Ishikawa (cell line): ENCODE results near the gene C15orf40.

Experiments
- CEBPB ChIP-seq: IDR thresholded peaks from 2 replicates; pipeline ENCODE4 v1.6.1; 2012
- CREB1 ChIP-seq: IDR thresholded peaks from 2 replicates; pipeline ENCODE4 v1.6.1; 2012; ENCODE audit warnings: low read depth
- EGR1 ChIP-seq: IDR thresholded peaks from 2 replicates; pipeline ENCODE4 v1.6.1; 2012
- EP300 ChIP-seq: IDR thresholded peaks from 2 replicates; pipeline ENCODE4 v1.6.1; 2012; ENCODE audit warnings: borderline replicate concordance
- FOXM1 ChIP-seq: IDR thresholded peaks from 2 replicates; pipeline ENCODE4 v1.6.1; 2012; ENCODE audit warnings: low read depth, borderline replicate concordance
- NFIC ChIP-seq: IDR thresholded peaks from 2 replicates; pipeline ENCODE4 v1.6.1; 2012
- RAD21 ChIP-seq: IDR thresholded peaks from 2 replicates; pipeline ENCODE4 v1.6.1; 2012; ENCODE audit warnings: low read depth
- TAF1 ChIP-seq: IDR thresholded peaks from 2 replicates; pipeline ENCODE4 v1.6.1; 2012; ENCODE audit warnings: low read depth, mild to moderate bottlenecking
- TCF12 ChIP-seq: IDR thresholded peaks from 2 replicates; pipeline ENCODE4 v1.6.1; 2012; ENCODE audit warnings: low read depth
- TEAD4 ChIP-seq: IDR thresholded peaks from 2 replicates; pipeline ENCODE4 v1.6.1; 2012
- YY1 ChIP-seq: IDR thresholded peaks from 2 replicates; pipeline ENCODE4 v1.6.1; 2012; ENCODE audit warnings: low read depth
- ZBTB7A ChIP-seq: IDR thresholded peaks from 2 replicates; pipeline ENCODE4 v1.6.1; 2012; ENCODE audit warnings: low read depth
- TF ChIP-seq, protein P1 (sequence below): IDR thresholded peaks from 2 replicates; pipeline ENCODE4 v1.6.1; 2012
- TF ChIP-seq, protein P2 (sequence below): IDR thresholded peaks from 2 replicates; pipeline ENCODE4 v1.6.1; 2012
- TF ChIP-seq, protein P3 (sequence below): IDR thresholded peaks from 2 replicates; pipeline ENCODE4 v1.6.1; 2012; ENCODE audit warnings: low read depth, mild to moderate bottlenecking

Gene C15orf40

DNA sequence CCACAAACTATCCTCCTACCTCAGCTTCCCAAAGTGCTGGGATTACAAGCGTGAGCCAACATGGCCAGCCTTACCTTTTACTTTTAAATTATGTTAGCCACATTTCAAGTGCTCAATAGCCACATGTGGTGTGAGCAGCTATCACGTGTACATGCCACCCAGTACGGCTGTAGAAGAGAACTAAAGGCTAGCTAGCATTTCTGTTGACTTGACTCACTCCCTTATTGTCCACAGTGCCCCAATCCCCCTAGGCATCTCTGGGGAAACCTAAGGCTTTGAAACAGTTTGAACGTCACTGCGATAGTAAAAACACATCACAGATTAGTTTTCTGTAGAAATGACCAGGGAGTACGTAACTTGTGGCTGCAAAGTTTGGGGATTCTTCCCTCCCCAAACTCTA is 12.0 kb downstream of the C15orf40 start:
- TF ChIP-seq TCF12 (no peak), CREB1 (no peak), NFIC (no peak), ZBTB7A (no peak), FOXM1 (no peak), YY1 (no peak), TEAD4 (no peak), TAF1 (no peak)
- TF ChIP-seq, protein P1, sequence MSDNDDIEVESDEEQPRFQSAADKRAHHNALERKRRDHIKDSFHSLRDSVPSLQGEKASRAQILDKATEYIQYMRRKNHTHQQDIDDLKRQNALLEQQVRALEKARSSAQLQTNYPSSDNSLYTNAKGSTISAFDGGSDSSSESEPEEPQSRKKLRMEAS: no peak
- TF ChIP-seq, protein P2, sequence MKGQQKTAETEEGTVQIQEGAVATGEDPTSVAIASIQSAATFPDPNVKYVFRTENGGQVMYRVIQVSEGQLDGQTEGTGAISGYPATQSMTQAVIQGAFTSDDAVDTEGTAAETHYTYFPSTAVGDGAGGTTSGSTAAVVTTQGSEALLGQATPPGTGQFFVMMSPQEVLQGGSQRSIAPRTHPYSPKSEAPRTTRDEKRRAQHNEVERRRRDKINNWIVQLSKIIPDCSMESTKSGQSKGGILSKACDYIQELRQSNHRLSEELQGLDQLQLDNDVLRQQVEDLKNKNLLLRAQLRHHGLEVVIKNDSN: no peak
- TF ChIP-seq, protein P3, sequence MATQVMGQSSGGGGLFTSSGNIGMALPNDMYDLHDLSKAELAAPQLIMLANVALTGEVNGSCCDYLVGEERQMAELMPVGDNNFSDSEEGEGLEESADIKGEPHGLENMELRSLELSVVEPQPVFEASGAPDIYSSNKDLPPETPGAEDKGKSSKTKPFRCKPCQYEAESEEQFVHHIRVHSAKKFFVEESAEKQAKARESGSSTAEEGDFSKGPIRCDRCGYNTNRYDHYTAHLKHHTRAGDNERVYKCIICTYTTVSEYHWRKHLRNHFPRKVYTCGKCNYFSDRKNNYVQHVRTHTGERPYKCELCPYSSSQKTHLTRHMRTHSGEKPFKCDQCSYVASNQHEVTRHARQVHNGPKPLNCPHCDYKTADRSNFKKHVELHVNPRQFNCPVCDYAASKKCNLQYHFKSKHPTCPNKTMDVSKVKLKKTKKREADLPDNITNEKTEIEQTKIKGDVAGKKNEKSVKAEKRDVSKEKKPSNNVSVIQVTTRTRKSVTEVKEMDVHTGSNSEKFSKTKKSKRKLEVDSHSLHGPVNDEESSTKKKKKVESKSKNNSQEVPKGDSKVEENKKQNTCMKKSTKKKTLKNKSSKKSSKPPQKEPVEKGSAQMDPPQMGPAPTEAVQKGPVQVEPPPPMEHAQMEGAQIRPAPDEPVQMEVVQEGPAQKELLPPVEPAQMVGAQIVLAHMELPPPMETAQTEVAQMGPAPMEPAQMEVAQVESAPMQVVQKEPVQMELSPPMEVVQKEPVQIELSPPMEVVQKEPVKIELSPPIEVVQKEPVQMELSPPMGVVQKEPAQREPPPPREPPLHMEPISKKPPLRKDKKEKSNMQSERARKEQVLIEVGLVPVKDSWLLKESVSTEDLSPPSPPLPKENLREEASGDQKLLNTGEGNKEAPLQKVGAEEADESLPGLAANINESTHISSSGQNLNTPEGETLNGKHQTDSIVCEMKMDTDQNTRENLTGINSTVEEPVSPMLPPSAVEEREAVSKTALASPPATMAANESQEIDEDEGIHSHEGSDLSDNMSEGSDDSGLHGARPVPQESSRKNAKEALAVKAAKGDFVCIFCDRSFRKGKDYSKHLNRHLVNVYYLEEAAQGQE: no peak

DNA sequence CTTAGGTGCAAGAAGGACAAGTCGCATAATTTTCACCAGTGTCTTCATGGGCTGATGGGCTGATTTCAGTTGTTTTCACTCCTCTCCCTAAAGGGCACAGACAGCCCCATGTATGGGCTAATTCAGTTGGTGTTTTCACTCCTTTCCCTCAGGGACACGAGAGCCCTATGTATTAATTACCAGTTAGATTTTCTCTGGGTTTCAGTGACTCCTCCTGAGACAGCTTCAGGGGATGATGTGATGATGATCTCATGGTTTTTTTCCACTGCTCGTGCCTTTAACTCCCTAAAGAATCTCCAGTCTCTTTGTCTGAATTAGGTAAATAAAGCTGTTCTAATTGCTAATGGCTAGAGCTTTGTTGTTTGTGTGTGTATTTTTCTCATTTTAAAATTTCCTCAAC is 15.5 kb downstream of the C15orf40 start:
- TF ChIP-seq TAF1 (no peak), FOXM1 (no peak), CEBPB (no peak), ZBTB7A (no peak), TCF12 (no peak), YY1 (no peak), TEAD4 (no peak), EP300 (no peak), NFIC (no peak), EGR1 (no peak), CREB1 (no peak)
- TF ChIP-seq, protein P1: no peak
- TF ChIP-seq, protein P3: no peak
- TF ChIP-seq, protein P2: no peak

DNA sequence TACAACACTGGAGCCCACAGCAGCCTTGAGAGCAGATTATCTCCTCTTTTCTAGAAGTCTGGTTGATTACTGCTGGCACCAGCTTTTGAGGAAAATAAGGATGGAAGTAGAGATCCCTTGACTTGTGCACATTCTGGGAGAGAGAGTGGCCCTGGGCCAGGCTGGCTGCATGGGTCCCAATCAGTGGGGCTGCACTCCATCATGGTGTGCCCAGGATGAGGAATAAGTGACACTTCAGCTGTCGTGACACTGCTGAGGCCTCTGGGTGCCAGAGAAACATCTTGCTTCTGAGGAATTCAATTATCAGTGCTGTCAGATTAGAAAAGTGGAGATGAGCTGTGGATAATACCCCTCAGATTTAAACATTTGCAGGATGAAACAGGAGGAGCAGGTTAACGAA is 16.4 kb downstream of the C15orf40 start:
- TF ChIP-seq, protein P3: no peak
- no peak for TF ChIP-seq TCF12
- TF ChIP-seq, protein P2: no peak
- no peak for TF ChIP-seq CEBPB
- TF ChIP-seq TEAD4: no peak
- TF ChIP-seq RAD21: no peak
- TF ChIP-seq TAF1: no peak
- no peak for TF ChIP-seq CREB1
- TF ChIP-seq YY1: no peak
- TF ChIP-seq FOXM1: no peak
- TF ChIP-seq EP300: no peak
- TF ChIP-seq ZBTB7A: no peak
- TF ChIP-seq EGR1: no peak
- TF ChIP-seq, protein P1: no peak

DNA sequence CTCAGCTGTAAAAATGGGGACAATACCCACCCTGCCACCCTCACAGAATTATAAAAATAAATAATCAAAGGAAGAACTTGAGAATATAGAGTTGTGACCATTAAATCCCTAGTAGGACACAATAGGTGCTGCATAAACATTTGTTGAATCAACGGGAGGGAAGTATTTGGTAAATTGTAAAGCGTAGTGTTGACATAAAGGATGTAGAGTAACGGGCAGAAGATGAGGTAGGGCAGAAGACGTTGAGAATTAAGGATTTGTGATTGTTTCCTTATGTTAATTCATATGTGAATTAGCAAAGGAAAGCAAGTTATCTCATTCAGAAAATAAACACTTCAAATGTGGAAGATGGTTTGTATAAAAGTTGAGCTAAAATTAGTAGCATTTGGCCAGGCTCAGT is 18.3 kb downstream of the C15orf40 start:
- TF ChIP-seq TAF1: no peak
- TF ChIP-seq, protein P3: no peak
- no peak for TF ChIP-seq CREB1
- no peak for TF ChIP-seq ZBTB7A
- TF ChIP-seq TCF12: no peak
- TF ChIP-seq EGR1: no peak
- TF ChIP-seq NFIC: no peak
- TF ChIP-seq CEBPB: no peak
- no peak for TF ChIP-seq RAD21
- TF ChIP-seq, protein P2: no peak
- TF ChIP-seq EP300: no peak
- no peak for TF ChIP-seq FOXM1
- TF ChIP-seq, protein P1: no peak
- no peak for TF ChIP-seq TEAD4
